Glutamatergic neuron (in vitro differentiated cells): ENCODE results near the gene PHF10. TPM values are rescaled to one million over a fixed set of nuclear protein-coding genes. Genes with fewer than 3 reads are reported as not detected.
"Not testable (repeated sequence)": the region's sequence is repeated elsewhere in the genome, so short reads cannot be mapped to it uniquely, and the experiment has no call there.

Experiments used
- DNase-seq: peaks from one replicate; pipeline ENCODE4 v3.0.0; 2022
- H3K27ac Mint-ChIP-seq: one replicate; pipeline ENCODE4 v1.8.0; 2020; ENCODE audit warnings: mild to moderate bottlenecking, mixed read lengths, inconsistent platforms; ENCODE audit not compliant: unreplicated experiment
- H3K27me3 Mint-ChIP-seq: one replicate; pipeline ENCODE4 v1.8.0; 2020; ENCODE audit warnings: mild to moderate bottlenecking, moderate library complexity, mixed read lengths, inconsistent platforms; ENCODE audit not compliant: unreplicated experiment
- H3K36me3 Mint-ChIP-seq: one replicate; pipeline ENCODE4 v1.8.0; 2020; ENCODE audit warnings: mild to moderate bottlenecking, mixed read lengths, inconsistent platforms; ENCODE audit not compliant: unreplicated experiment
- H3K4me1 Mint-ChIP-seq: one replicate; pipeline ENCODE4 v1.8.0; 2020; ENCODE audit warnings: mild to moderate bottlenecking, low read depth, mixed read lengths, inconsistent platforms; ENCODE audit not compliant: unreplicated experiment
- H3K4me3 Mint-ChIP-seq: one replicate; pipeline ENCODE4 v1.8.0; 2020; ENCODE audit warnings: mild to moderate bottlenecking, mixed read lengths, inconsistent platforms; ENCODE audit not compliant: unreplicated experiment
- H3K9me3 Mint-ChIP-seq: one replicate; pipeline ENCODE4 v1.8.0; 2020; ENCODE audit warnings: mild to moderate bottlenecking, moderate library complexity, mixed read lengths, inconsistent platforms; ENCODE audit not compliant: unreplicated experiment
- long read RNA-seq: library from polyadenylated mRNA; unstranded; transcript quantifications from one replicate; pipeline ENCODE4 v2.0.0, GENCODE V29; 2020; ENCODE audit not compliant: unreplicated experiment
- total RNA-seq: library from RNA; stranded (reverse); fragmentation: NEBNext Ultra II Directional; extraction: Animal tissue kit (Norgen Biotek cat#: 25700); gene quantifications from one replicate; pipeline ENCODE4 v1.2.1, GENCODE V29; 2021; ENCODE audit not compliant: unreplicated experiment
- TF ChIP-seq, protein P1 (sequence below): fragments of 200-600 bp; sonication (generic); IDR thresholded peaks from one replicate; pipeline ENCODE4 v1.5.0; 2021; ENCODE audit not compliant: partially characterized antibody, unreplicated experiment

PHF10 gene
- 21.2 TPM for total RNA-seq
- long read RNA-seq, result 0 reads

DNA sequence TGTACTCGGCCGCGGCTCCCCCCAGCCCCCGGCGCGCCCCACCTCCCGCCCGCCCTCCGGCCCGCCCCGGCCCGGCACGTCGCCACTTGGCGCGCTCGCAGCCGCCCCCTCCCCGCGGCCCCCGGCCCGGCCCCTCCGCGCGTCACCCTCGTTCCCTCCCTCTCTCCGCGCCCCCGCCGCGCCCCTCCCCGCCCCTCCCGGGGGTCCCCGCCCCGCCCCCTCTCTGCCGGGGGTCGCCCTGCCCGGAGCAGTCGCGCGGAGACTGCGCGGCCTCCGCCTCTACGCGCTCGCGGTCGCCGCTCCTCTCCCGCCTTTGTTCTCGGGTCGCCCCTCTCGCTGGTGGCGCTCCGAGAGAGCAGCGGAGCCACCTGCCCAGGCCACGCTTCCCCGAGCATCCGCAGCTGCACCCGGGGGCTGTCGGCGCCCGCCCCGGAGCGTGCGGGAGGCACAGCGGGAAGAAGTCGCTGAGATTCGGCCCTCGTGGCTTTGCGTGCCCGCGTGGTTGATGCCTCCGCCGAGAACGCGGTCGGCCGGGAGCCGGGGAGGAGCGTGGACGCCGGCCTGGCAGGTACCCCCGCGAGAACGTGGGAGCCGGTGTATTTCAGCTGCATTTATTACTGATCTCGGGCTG lies at the start of gene PHF10:
Gene PHF10, minus strand, starts transcription at position 7 of the 631 bp plus-strand sequence. CDS start 569 bp downstream, outside the sequence.
- peaks cover 5% of the 10 kb centered on the region for H3K4me1 Mint-ChIP-seq
- TF ChIP-seq, protein P1, sequence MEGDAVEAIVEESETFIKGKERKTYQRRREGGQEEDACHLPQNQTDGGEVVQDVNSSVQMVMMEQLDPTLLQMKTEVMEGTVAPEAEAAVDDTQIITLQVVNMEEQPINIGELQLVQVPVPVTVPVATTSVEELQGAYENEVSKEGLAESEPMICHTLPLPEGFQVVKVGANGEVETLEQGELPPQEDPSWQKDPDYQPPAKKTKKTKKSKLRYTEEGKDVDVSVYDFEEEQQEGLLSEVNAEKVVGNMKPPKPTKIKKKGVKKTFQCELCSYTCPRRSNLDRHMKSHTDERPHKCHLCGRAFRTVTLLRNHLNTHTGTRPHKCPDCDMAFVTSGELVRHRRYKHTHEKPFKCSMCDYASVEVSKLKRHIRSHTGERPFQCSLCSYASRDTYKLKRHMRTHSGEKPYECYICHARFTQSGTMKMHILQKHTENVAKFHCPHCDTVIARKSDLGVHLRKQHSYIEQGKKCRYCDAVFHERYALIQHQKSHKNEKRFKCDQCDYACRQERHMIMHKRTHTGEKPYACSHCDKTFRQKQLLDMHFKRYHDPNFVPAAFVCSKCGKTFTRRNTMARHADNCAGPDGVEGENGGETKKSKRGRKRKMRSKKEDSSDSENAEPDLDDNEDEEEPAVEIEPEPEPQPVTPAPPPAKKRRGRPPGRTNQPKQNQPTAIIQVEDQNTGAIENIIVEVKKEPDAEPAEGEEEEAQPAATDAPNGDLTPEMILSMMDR, result no peak
- H3K27me3 Mint-ChIP-seq, result peaks cover 11% of the 10 kb centered on the region
- H3K4me3 Mint-ChIP-seq, result peak within 1 kb of the TSS; percentile 90
- DNase-seq, result peak; percentile 93
- no peaks in the 10 kb centered on the region for H3K36me3 Mint-ChIP-seq
- peaks cover 14% of the 10 kb centered on the region for H3K9me3 Mint-ChIP-seq
- peak within 1 kb of the TSS; percentile 80 for H3K27ac Mint-ChIP-seq

GRCh38 chr6:169766921-169767736 lies 42.8 kb upstream of the PHF10 start:
- H3K27ac Mint-ChIP-seq, result no peak overlapping the region
- TF ChIP-seq, protein P1, result no peak

DNA sequence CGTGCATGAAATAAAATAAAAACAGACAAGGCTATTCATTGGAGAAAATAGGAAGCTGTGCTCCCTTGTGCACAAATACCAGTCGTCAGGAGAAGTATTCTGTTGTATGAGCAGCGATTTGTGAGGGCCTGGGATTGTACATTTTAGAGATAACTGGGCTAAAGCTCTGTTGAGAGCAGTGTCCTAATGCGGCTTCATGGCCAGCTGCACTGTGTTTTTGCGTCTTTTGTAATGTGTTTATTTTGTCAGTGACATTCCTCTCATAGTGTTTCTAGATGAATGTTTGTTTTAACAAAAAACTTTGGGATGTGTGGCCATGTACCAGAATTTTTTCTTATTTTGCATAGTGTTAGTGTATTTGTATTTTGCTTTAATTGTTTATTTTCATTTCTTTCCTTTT lies 41.9 kb upstream of the PHF10 start:
- H3K27me3 Mint-ChIP-seq, result no peaks in the 10 kb centered on the region
- no peak overlapping the region for H3K27ac Mint-ChIP-seq
- no peaks in the 10 kb centered on the region for H3K4me1 Mint-ChIP-seq
- TF ChIP-seq, protein P1, result no peak
- no peaks in the 10 kb centered on the region for H3K36me3 Mint-ChIP-seq
- DNase-seq, result no peak
- H3K4me3 Mint-ChIP-seq, result no peak overlapping the region
- no peaks in the 10 kb centered on the region for H3K9me3 Mint-ChIP-seq

More at GRCh38 chr6:169766921-169767736, 42.8 kb upstream of the PHF10 start:
- Mint-ChIP-seq H3K27me3 (no peaks in the 10 kb centered on the region), H3K9me3 (no peaks in the 10 kb centered on the region), H3K36me3 (no peaks in the 10 kb centered on the region), H3K4me3 (no peak overlapping the region), H3K4me1 (peaks cover 1% of the 10 kb centered on the region)
- DNase-seq, result no peak

DNA sequence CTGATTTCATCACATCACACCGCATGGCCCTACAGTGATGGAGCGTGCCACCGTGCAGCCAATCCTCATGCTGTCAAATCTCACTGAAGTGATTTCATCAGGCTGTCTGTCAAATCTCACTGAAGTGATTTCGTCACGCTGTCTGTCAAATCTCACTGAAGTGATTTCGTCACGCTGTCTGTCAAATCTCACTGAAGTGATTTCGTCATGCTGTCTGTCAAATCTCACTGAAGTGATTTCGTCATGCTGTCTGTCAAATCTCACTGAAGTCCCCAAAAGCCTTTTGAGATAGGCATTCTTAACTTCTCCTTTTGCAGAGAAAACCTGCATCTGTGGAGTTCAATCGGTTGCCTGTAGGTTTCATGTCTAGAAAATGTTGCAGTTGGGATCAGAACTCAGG lies 41.5 kb upstream of the PHF10 start:
- H3K36me3 Mint-ChIP-seq, H3K27me3 Mint-ChIP-seq, H3K27ac Mint-ChIP-seq, DNase-seq, H3K4me1 Mint-ChIP-seq, H3K9me3 Mint-ChIP-seq, H3K4me3 Mint-ChIP-seq: not testable (repeated sequence)

DNA sequence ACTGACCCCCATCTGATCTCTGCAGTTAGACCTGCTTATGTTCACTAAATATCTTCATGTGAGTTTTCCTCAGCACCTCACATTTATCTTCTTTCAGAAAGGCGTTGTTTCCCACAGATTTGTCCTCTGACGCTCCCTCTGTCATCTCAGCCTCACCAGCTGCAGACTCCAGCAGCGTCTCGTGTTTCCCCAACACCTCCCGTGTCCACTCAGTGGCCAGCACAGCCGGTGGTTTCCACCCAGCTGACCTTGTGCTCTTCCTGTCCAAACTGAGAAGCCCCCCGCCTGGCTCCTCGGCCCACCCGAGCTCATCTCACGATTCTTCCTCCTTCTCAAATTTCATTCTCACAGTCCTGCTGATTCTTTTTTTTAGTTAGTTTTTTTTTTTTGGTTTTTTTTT lies 39.6 kb upstream of the PHF10 start:
- TF ChIP-seq, protein P1, result no peak
- H3K36me3 Mint-ChIP-seq, result no peaks in the 10 kb centered on the region
- H3K4me3 Mint-ChIP-seq, result no peak overlapping the region
- H3K9me3 Mint-ChIP-seq, result no peaks in the 10 kb centered on the region
- H3K27me3 Mint-ChIP-seq, result no peaks in the 10 kb centered on the region
- H3K4me1 Mint-ChIP-seq, result no peaks in the 10 kb centered on the region
- no peak for DNase-seq
- H3K27ac Mint-ChIP-seq, result no peak overlapping the region
